MM.1S (cell line): ENCODE results near the gene TRIM25.

ENCODE experiments used
- DNase-seq: peaks from one replicate; pipeline ENCODE4 v3.0.0-alpha.2; 2015
- H2AFZ ChIP-seq: fragments of 300-600 bp; sonication (generic); 2 replicates; pipeline ENCODE4 v1.6.0; 2016; ENCODE audit warnings: antibody characterized with exemption, low read length
- H3F3A ChIP-seq: fragments of 300-600 bp; sonication (generic); 2 replicates; pipeline ENCODE4 v1.6.1; 2016; ENCODE audit warnings: mild to moderate bottlenecking, antibody characterized with exemption, low read length, moderate library complexity, mixed read lengths; ENCODE audit not compliant: insufficient read depth
- H3K27ac ChIP-seq: fragments of 300-600 bp; sonication (generic); 2 replicates; pipeline ENCODE4 v1.5.1; 2016; ENCODE audit warnings: mild to moderate bottlenecking, low read length
- H3K27me3 ChIP-seq: fragments of 300-600 bp; sonication (generic); replicated peaks from 2 replicates; pipeline ENCODE4 v1.6.0; 2016; ENCODE audit warnings: low read length; ENCODE audit not compliant: insufficient read depth
- H3K36me3 ChIP-seq: fragments of 300-600 bp; sonication (generic); replicated peaks from 2 replicates; pipeline ENCODE4 v1.6.1; 2016; ENCODE audit warnings: mild to moderate bottlenecking, low read length, mixed read lengths; ENCODE audit not compliant: insufficient read depth
- H3K4me1 ChIP-seq: fragments of 300-600 bp; sonication (generic); 2 replicates; pipeline ENCODE4 v1.6.1; 2016; ENCODE audit warnings: low read length, mixed read lengths
- H3K4me2 ChIP-seq: fragments of 300-600 bp; sonication (generic); 2 replicates; pipeline ENCODE4 v1.6.0; 2016; ENCODE audit warnings: low read depth, low read length
- H3K4me3 ChIP-seq: fragments of 300-600 bp; sonication (generic); 2 replicates; pipeline ENCODE4 v1.5.1; 2016; ENCODE audit warnings: low read length, mixed read lengths
- H3K79me2 ChIP-seq: fragments of 300-600 bp; sonication (generic); 2 replicates; pipeline ENCODE4 v1.6.1; 2016; ENCODE audit warnings: mixed run types, low read length, mixed read lengths
- H3K9ac ChIP-seq: fragments of 300-600 bp; sonication (generic); 2 replicates; pipeline ENCODE4 v1.6.1; 2016; ENCODE audit warnings: low read length, mixed read lengths
- H3K9me2 ChIP-seq: fragments of 300-600 bp; sonication (generic); replicated peaks from 2 replicates; pipeline ENCODE4 v1.6.1; 2016; ENCODE audit warnings: mild to moderate bottlenecking, low read length, mixed read lengths; ENCODE audit not compliant: insufficient read depth
- H3K9me3 ChIP-seq: fragments of 300-600 bp; sonication (generic); replicated peaks from 2 replicates; pipeline ENCODE4 v1.6.1; 2016; ENCODE audit warnings: mild to moderate bottlenecking, low read length, mixed read lengths; ENCODE audit not compliant: insufficient read depth
- H4K20me1 ChIP-seq: fragments of 300-600 bp; sonication (generic); 2 replicates; pipeline ENCODE4 v1.6.1; 2016; ENCODE audit warnings: mild to moderate bottlenecking, low read length, moderate library complexity, mixed read lengths; ENCODE audit not compliant: insufficient read depth
- EZH2 ChIP-seq: fragments of 300-600 bp; sonication (generic); optimal IDR thresholded peaks from 2 replicates; pipeline ENCODE3; 2017; ENCODE audit warnings: low read depth, mild to moderate bottlenecking, antibody characterized with exemption, low read length, mixed read lengths
- EZH2phosphoT487 ChIP-seq: fragments of 300-600 bp; sonication (generic); IDR thresholded peaks from 2 replicates; pipeline ENCODE4 v1.6.1; 2018; ENCODE audit warnings: antibody characterized with exemption, low read length
- TF ChIP-seq, protein P1 (sequence below): fragments of 300-600 bp; sonication (generic); IDR thresholded peaks from 2 replicates; pipeline ENCODE4 v1.5.1; 2016; ENCODE audit warnings: antibody characterized with exemption, low read length, mixed read lengths

TRIM25 gene

DNA sequence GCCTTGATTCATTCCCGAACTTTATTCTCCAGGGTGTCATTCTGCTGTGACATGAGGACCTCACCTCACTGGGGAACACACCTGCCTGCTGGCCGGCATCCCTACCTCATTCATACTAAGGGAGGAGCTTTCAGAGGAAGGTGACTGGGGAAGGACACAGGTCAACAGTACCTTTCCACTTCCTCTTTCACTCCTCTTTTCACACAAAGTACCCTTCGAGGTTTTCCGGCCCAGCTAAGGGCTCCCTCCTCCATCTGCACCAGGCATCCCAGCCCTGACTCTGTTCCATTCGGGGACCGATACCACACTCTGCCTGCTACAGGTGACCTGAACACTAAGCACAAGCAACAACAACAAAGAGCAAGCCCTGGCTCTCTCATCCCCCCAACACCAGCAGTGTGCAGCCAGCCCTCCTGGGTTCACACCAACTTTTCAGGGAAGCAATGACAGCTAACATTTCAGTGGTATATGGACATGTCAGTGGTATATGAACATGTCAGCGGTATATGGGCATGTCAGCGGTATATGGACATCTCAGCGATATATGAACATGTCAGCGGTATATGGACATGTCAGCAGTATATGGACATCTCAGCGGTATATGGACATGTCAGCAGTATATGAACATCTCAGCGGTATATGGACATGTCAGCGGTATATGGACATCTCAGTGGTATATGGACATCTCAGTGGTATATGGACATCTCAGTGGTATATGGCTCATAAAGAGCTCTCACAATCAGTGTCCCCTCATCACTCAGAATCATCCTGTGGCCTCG, 16.0 kb downstream of the TRIM25 start:
- H4K20me1 ChIP-seq: no peaks in the 10 kb centered on the region
- peaks cover 50% of the 10 kb centered on the region for H3K36me3 ChIP-seq
- peak overlapping the region; percentile 23; the same call in 1 of the 2 replicates for H3K4me2 ChIP-seq
- H3K27me3 ChIP-seq: no peaks in the 10 kb centered on the region
- no peaks in the 10 kb centered on the region for H3F3A ChIP-seq
- no peaks in the 10 kb centered on the region for H3K9me2 ChIP-seq
- TF ChIP-seq, protein P1, sequence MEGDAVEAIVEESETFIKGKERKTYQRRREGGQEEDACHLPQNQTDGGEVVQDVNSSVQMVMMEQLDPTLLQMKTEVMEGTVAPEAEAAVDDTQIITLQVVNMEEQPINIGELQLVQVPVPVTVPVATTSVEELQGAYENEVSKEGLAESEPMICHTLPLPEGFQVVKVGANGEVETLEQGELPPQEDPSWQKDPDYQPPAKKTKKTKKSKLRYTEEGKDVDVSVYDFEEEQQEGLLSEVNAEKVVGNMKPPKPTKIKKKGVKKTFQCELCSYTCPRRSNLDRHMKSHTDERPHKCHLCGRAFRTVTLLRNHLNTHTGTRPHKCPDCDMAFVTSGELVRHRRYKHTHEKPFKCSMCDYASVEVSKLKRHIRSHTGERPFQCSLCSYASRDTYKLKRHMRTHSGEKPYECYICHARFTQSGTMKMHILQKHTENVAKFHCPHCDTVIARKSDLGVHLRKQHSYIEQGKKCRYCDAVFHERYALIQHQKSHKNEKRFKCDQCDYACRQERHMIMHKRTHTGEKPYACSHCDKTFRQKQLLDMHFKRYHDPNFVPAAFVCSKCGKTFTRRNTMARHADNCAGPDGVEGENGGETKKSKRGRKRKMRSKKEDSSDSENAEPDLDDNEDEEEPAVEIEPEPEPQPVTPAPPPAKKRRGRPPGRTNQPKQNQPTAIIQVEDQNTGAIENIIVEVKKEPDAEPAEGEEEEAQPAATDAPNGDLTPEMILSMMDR: no peak
- TF ChIP-seq EZH2phosphoT487 (no peak), EZH2 (no peak)
- H3K9ac ChIP-seq: no peak overlapping the region
- no peak overlapping the region for H3K4me3 ChIP-seq
- no peaks in the 10 kb centered on the region for H3K9me3 ChIP-seq
- H2AFZ ChIP-seq: no peak overlapping the region
- DNase-seq: peak; percentile 27
- peaks cover 39% of the 10 kb centered on the region for H3K4me1 ChIP-seq
- H3K79me2 ChIP-seq: peaks cover 96% of the 10 kb centered on the region
- peak overlapping the region; percentile 41; the same call in 1 of the 2 replicates for H3K27ac ChIP-seq

DNA sequence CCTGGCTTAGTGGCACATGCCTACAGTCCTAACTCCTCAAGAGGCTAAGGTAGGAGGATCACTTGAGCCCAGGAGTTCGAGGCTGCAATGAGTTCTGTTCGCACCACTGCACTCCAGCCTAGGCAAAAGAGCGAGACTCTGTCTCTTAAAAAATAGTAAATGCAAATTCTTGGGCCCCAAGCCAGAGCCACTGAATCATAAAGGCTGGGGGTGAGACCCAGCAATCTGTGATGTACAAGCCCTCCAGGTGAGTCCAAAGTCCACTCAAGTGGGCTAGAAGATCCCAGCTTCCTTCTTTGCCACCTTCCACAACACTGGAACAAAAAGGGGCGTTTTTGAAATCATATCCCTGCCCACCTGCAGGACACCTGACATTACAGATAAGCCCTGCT, 16.9 kb downstream of the TRIM25 start:
- no peaks in the 10 kb centered on the region for H3K9me2 ChIP-seq
- H3F3A ChIP-seq: no peaks in the 10 kb centered on the region
- peaks cover 39% of the 10 kb centered on the region for H3K4me1 ChIP-seq
- H3K27me3 ChIP-seq: no peaks in the 10 kb centered on the region
- peak overlapping the region; percentile 41; the same call in 1 of the 2 replicates for H3K27ac ChIP-seq
- TF ChIP-seq EZH2phosphoT487: no peak
- TF ChIP-seq, protein P1: no peak
- TF ChIP-seq EZH2: no peak
- no peak overlapping the region for H2AFZ ChIP-seq
- no peaks in the 10 kb centered on the region for H3K9me3 ChIP-seq
- H3K79me2 ChIP-seq: peaks cover 94% of the 10 kb centered on the region
- peaks cover 50% of the 10 kb centered on the region for H3K36me3 ChIP-seq
- H3K9ac ChIP-seq: no peak overlapping the region
- H3K4me3 ChIP-seq: no peak overlapping the region
- H4K20me1 ChIP-seq: no peaks in the 10 kb centered on the region
- DNase-seq: no peak
- no peak overlapping the region for H3K4me2 ChIP-seq

DNA sequence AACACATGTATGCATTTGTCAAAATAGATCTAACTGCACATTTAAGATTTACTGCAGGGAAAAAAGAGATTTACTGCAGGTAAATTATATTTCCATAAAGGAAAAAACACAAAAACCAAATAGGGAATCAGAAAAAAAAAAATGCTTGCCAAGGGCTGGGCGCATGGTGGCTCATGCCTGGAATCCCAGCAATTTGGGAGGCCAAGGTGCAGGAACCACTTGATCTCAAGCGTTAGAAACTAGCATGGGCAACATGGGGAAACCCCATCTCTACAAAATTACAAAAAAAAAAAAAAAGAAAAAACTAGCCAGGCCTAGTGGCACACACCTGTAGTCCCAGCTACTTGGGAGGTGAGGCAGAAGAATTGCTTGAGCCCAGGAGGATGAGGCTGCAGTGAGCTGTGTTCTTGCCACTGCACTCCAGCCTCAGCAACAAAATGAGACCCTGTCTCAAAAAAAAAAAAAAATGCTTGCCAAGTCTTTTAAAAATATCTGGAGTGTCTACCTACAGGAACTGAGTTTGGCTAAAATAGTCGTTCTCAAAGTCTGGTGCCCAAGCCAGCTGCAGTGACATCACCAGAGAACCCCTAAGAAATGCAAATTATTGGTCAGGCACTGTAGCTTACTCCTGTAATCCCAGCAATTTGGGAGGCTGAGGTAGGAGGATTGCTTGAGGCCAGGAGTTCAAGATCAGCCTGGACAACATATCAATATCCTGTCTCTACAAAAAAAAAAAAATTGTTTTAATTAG, 17.5 kb downstream of the TRIM25 start:
- H3K4me3 ChIP-seq: no peak overlapping the region
- H3K27me3 ChIP-seq: no peaks in the 10 kb centered on the region
- TF ChIP-seq EZH2 (no peak), EZH2phosphoT487 (no peak)
- TF ChIP-seq, protein P1: no peak
- peaks cover 39% of the 10 kb centered on the region for H3K4me1 ChIP-seq
- H3K9ac ChIP-seq: no peak overlapping the region
- H3K9me3 ChIP-seq: no peaks in the 10 kb centered on the region
- no peak for DNase-seq
- H3K9me2 ChIP-seq: no peaks in the 10 kb centered on the region
- peaks cover 49% of the 10 kb centered on the region for H3K36me3 ChIP-seq
- no peak overlapping the region for H2AFZ ChIP-seq
- no peaks in the 10 kb centered on the region for H3F3A ChIP-seq
- no peaks in the 10 kb centered on the region for H4K20me1 ChIP-seq
- H3K4me2 ChIP-seq: no peak overlapping the region
- peaks cover 94% of the 10 kb centered on the region for H3K79me2 ChIP-seq
- peak overlapping the region; percentile 41; the same call in 1 of the 2 replicates for H3K27ac ChIP-seq
